H1 (cell line): Measurements from ENCODE around the gene PLAU. TPM values are rescaled to one million over a fixed set of nuclear protein-coding genes. Genes with fewer than 3 reads are reported as not detected.

Source experiments
- CTCF ChIA-PET: fragments of 300-600 bp; sonication (Branson Sonifier 250); formaldehyde crosslinking; loops from one replicate; lab custom pipeline; 2021; ENCODE audit not compliant: partially characterized antibody; lab: Charles Lee
- POLR2A ChIA-PET: fragments of 300-600 bp; sonication (Branson Sonifier 250); formaldehyde crosslinking; loops from one replicate; lab custom pipeline; 2021; ENCODE audit warnings: inconsistent platforms; ENCODE audit not compliant: partially characterized antibody; lab: Charles Lee
- DNase-seq, 2 experiments: peaks; one replicate each; pipeline versions ENCODE4 v3.0.0 to v3.0.0-alpha.2; 2010 to 2022; ENCODE audit warnings: low spot score in 2 of 2, low read depth in 1 of 2, mixed read lengths in 1 of 2
- FAIRE-seq: peaks from 2 replicates; lab custom pipeline; 2011; peaks lifted over from hg19 to GRCh38; lab: Jason Lieb, UNC
- H2AFZ ChIP-seq: 2 replicates; pipeline ENCODE4 v1.8.1; 2012; ENCODE audit warnings: low read length, inconsistent platforms
- H2AK5ac ChIP-seq: 2 replicates; pipeline ENCODE4 v1.6.1; 2013; ENCODE audit warnings: low read depth, low read length
- H2BK120ac ChIP-seq: replicated peaks from 2 replicates; pipeline ENCODE3; 2013; ENCODE audit warnings: low read depth, low read length, inconsistent platforms
- H2BK12ac ChIP-seq: 2 replicates; pipeline ENCODE4 v1.6.1; 2013; ENCODE audit warnings: low read depth, low read length
- H2BK15ac ChIP-seq: 2 replicates; pipeline ENCODE4 v1.6.1; 2013; ENCODE audit warnings: low read length
- H2BK20ac ChIP-seq: 2 replicates; pipeline ENCODE4 v1.6.1; 2013; ENCODE audit warnings: low read length
- H2BK5ac ChIP-seq: 2 replicates; pipeline ENCODE4 v1.6.1; 2013; ENCODE audit warnings: low read depth, low read length
- H3K14ac ChIP-seq: 2 replicates; pipeline ENCODE4 v1.6.1; 2013; ENCODE audit warnings: inconsistent platforms; ENCODE audit not compliant: insufficient read length
- H3K18ac ChIP-seq: 2 replicates; pipeline ENCODE4 v1.6.1; 2013; ENCODE audit warnings: low read length; ENCODE audit errors: extremely low read depth
- H3K23ac ChIP-seq: 2 replicates; pipeline ENCODE4 v1.6.1; 2013; ENCODE audit warnings: inconsistent platforms; ENCODE audit not compliant: insufficient read length
- H3K23me2 ChIP-seq: 2 replicates; pipeline ENCODE4 v1.6.1; 2013; ENCODE audit warnings: low read depth, low read length
- H3K27ac ChIP-seq: 2 replicates; pipeline ENCODE4 v1.6.1; 2011; ENCODE audit warnings: low read depth, low read length, inconsistent platforms
- H3K27me3 ChIP-seq, 4 experiments: replicated peaks in 1 of 4; 1 replicate in 1 of 4; 2 replicates in 3 of 4; pipeline versions ENCODE4 v1.6.1 to v1.8.1; 2011 to 2013; ENCODE audit warnings: low read length in 3 of 4, mild to moderate bottlenecking in 3 of 4, inconsistent platforms in 2 of 4, mixed read lengths in 2 of 4, moderate library complexity in 1 of 4; ENCODE audit not compliant: control insufficient read depth in 3 of 4, insufficient read depth in 3 of 4; ENCODE audit errors: extremely low read depth in 1 of 4
- H3K36me3 ChIP-seq, 4 experiments: 2 replicates each; pipeline versions ENCODE4 v1.6.1 to v1.8.1; 2011 to 2013; ENCODE audit warnings: mild to moderate bottlenecking in 4 of 4, low read length in 3 of 4, moderate library complexity in 2 of 4, control low read depth in 1 of 4, inconsistent platforms in 1 of 4; ENCODE audit not compliant: insufficient read depth in 4 of 4, control insufficient read depth in 2 of 4
- H3K4ac ChIP-seq: replicated peaks from 2 replicates; pipeline ENCODE3; 2013; ENCODE audit warnings: low read length, low read depth, mixed read lengths, inconsistent platforms; ENCODE audit not compliant: insufficient read length
- H3K4me1 ChIP-seq, 4 experiments: replicated peaks in 1 of 4; 1 replicate in 1 of 4; 2 replicates in 3 of 4; pipeline versions ENCODE4 v1.6.1 to v1.8.1; 2011 to 2013; ENCODE audit warnings: low read length in 3 of 4, inconsistent platforms in 2 of 4, mixed read lengths in 1 of 4; ENCODE audit not compliant: insufficient read depth in 4 of 4, control insufficient read depth in 3 of 4
- H3K4me2 ChIP-seq, 2 experiments: 2 replicates each; pipeline versions ENCODE4 v1.6.1 to v1.8.1; 2011 to 2013; ENCODE audit warnings: low read depth in 2 of 2, low read length in 2 of 2, control low read depth in 1 of 2, inconsistent platforms in 1 of 2, mild to moderate bottlenecking in 1 of 2; ENCODE audit not compliant: insufficient read depth in 1 of 2
- H3K4me3 ChIP-seq, 4 experiments: fragments of 200-600, 300-600 bp in 1 of 4; sonication (generic), shearing (Covaris generic), sonication (Bioruptor Twin) in 1 of 4; 2 replicates each; pipeline versions ENCODE4 v1.5.1 to v1.8.1; 2011 to 2016; ENCODE audit warnings: low read length in 4 of 4, low read depth in 3 of 4, control low read depth in 2 of 4, inconsistent platforms in 2 of 4, mild to moderate bottlenecking in 2 of 4, mixed read lengths in 1 of 4, moderate library complexity in 1 of 4; ENCODE audit not compliant: insufficient read depth in 2 of 4; ENCODE audit errors: extremely low read depth in 1 of 4
- H3K56ac ChIP-seq: replicated peaks from 2 replicates; pipeline ENCODE3; 2013; ENCODE audit warnings: low read depth, mild to moderate bottlenecking, mixed read lengths, low read length, inconsistent platforms; ENCODE audit not compliant: insufficient read length
- H3K79me1 ChIP-seq: 2 replicates; pipeline ENCODE4 v1.6.1; 2013; ENCODE audit warnings: low read depth, low read length, control low read depth
- H3K79me2 ChIP-seq, 2 experiments: 2 replicates each; pipeline versions ENCODE4 v1.6.1 to v1.8.1; 2012 to 2013; ENCODE audit warnings: low read length in 2 of 2, mild to moderate bottlenecking in 2 of 2, inconsistent platforms in 1 of 2; ENCODE audit not compliant: insufficient read depth in 2 of 2, control insufficient read depth in 1 of 2
- H3K9ac ChIP-seq, 4 experiments: replicated peaks in 1 of 4; 1 replicate in 1 of 4; 2 replicates in 3 of 4; pipeline versions ENCODE4 v1.6.1 to v1.8.1; 2011 to 2013; ENCODE audit warnings: low read depth in 3 of 4, low read length in 3 of 4, control low read depth in 2 of 4, mild to moderate bottlenecking in 2 of 4, moderate library complexity in 2 of 4, inconsistent platforms in 1 of 4; ENCODE audit errors: extremely low read depth in 1 of 4
- H3K9me3 ChIP-seq, 2 experiments: 2 replicates each; pipeline versions ENCODE4 v1.6.1 to v1.8.1; 2012 to 2013; ENCODE audit warnings: mild to moderate bottlenecking in 2 of 2, moderate library complexity in 2 of 2, control low read depth in 1 of 2, inconsistent platforms in 1 of 2, low read depth in 1 of 2, low read length in 1 of 2, mixed read lengths in 1 of 2; ENCODE audit not compliant: insufficient read depth in 2 of 2
- H4K20me1 ChIP-seq, 2 experiments: replicated peaks in 1 of 2; 2 replicates each; pipeline versions ENCODE3 to v1.8.1; 2011 to 2013; ENCODE audit warnings: inconsistent platforms in 2 of 2, low read length in 2 of 2, mild to moderate bottlenecking in 1 of 2; ENCODE audit not compliant: insufficient read depth in 2 of 2, control insufficient read depth in 1 of 2
- H4K5ac ChIP-seq: 2 replicates; pipeline ENCODE4 v1.6.1; 2013; ENCODE audit warnings: low read length, low read depth, mixed read lengths, inconsistent platforms; ENCODE audit not compliant: insufficient read length
- H4K8ac ChIP-seq: 2 replicates; pipeline ENCODE4 v1.8.0; 2013; ENCODE audit warnings: mild to moderate bottlenecking, moderate library complexity, low read length, inconsistent platforms; ENCODE audit not compliant: insufficient read depth; ENCODE audit errors: extremely low read depth
- H4K91ac ChIP-seq: replicated peaks from 2 replicates; pipeline ENCODE3; 2013; ENCODE audit warnings: low read length, mixed read lengths, inconsistent platforms; ENCODE audit not compliant: insufficient read length
- ASH2L ChIP-seq: fragments of 200-600, 300-600 bp; sonication (generic); IDR thresholded peaks from one replicate; pipeline ENCODE4 v1.7.1; 2017; ENCODE audit warnings: low read length
- CBX5 ChIP-seq: fragments of 300-800, 300-1000 bp; sonication (generic); IDR thresholded peaks from 2 replicates; pipeline ENCODE4 v1.7.1; 2016; ENCODE audit warnings: antibody characterized with exemption, low read length, low read depth
- CREB1 ChIP-seq: IDR thresholded peaks from 2 replicates; pipeline ENCODE4 v1.6.1; 2012; ENCODE audit warnings: inconsistent platforms
- CTCF ChIP-seq, 3 experiments: IDR thresholded peaks; 1 replicate in 2 of 3; 2 replicates in 1 of 3; pipeline versions ENCODE4 v1.5.1 to v1.6.1; 2011; ENCODE audit warnings: low read length in 3 of 3, mild to moderate bottlenecking in 3 of 3, inconsistent platforms in 2 of 3, low read depth in 1 of 3, moderate library complexity in 1 of 3; ENCODE audit not compliant: insufficient read depth in 1 of 3; ENCODE audit errors: control extremely low read depth in 1 of 3
- GTF2F1 ChIP-seq: IDR thresholded peaks from 2 replicates; pipeline ENCODE4 v1.6.1; 2012; ENCODE audit warnings: low read depth, low read length, improper control_type of control experiment, borderline replicate concordance
- JUND ChIP-seq: IDR thresholded peaks from 2 replicates; pipeline ENCODE4 v1.6.1; 2011; ENCODE audit warnings: mild to moderate bottlenecking, improper control_type of control experiment, low read length
- NRF1 ChIP-seq: IDR thresholded peaks from 2 replicates; pipeline ENCODE4 v1.6.1; 2011; ENCODE audit warnings: mild to moderate bottlenecking, low read depth, low read length, improper control_type of control experiment
- PHF8 ChIP-seq: fragments of 200-600 bp; sonication (generic); conservative IDR thresholded peaks from 2 replicates; pipeline ENCODE4 v1.7.1; 2012; ENCODE audit warnings: low read depth, mild to moderate bottlenecking, inconsistent platforms, low read length, moderate library complexity
- WGBS, 2 experiments: shearing (Covaris generic) in 1 of 2; methylation state at CpG; one replicate each; pipeline versions ENCODE4 v1.1.6 to v1.1.7; 2013 to 2015; ENCODE audit warnings: low lambda C conversion rate in 2 of 2, mixed read lengths in 2 of 2, inconsistent platforms in 1 of 2, low coverage in 1 of 2, missing lambda C conversion rate in 1 of 2; ENCODE audit not compliant: insufficient replicate concordance in 2 of 2, insufficient coverage in 1 of 2, insufficient read length in 1 of 2; ENCODE audit errors: extremely low coverage in 1 of 2, missing lambda C conversion rate in 1 of 2; 5-methylcytosine and 5-hydroxymethylcytosine counted together
- polyA plus RNA-seq, 7 experiments: library from polyadenylated mRNA; depleted of rRNA in 3 of 7; stranded (reverse) in 5 of 7; unstranded in 2 of 7; fragments of >200 nt in 5 of 7; fragments of 200-250 nt in 2 of 7; gene quantifications; 1 replicate in 5 of 7; 2 replicates in 1 of 7; 4 replicates in 1 of 7; pipeline versions ENCODE4 v1.2.1 to v1.2.3, GENCODE V29; 2011 to 2013; ENCODE audit warnings: missing spikeins in 2 of 7, mixed read lengths in 2 of 7
- total RNA-seq: library from RNA; stranded (reverse); fragmentation: NEBNext Ultra II Directional; extraction: Animal tissue kit (Norgen Biotek cat#: 25700); gene quantifications from 2 replicates; pipeline ENCODE4 v1.2.1, GENCODE V29; 2021
- TF ChIP-seq, protein P1 (sequence below): IDR thresholded peaks from 2 replicates; pipeline ENCODE4 v1.6.1; 2011; ENCODE audit warnings: low read length, improper control_type of control experiment

PLAU gene
- total and polyA plus RNA-seq, 2 of the 8 experiments (the other 6 are each of a cell fraction or from before 2014, with no cell fraction given): 16.2 to 26.1 TPM

GRCh38 chr10:73867126-73867807 lies 43.7 kb upstream of the PLAU start:
- H3K23me2 ChIP-seq: no peaks in the 10 kb centered on the region
- WGBS, 2 experiments: 79% methylated on average over 10 of the region's 10 CpGs; no CpG with 5 or more reads in 1 of the 2 experiments
- CTCF ChIA-PET: interaction anchor here (0.6 to 18.1 kb wide), 12 partner anchors 11 to 206 kb away, joined by 3 to 243 read pairs (median 3); partner anchors contain the start of gene CAMK2G
- no peak for TF ChIP-seq JUND
- TF ChIP-seq NRF1: no peak
- TF ChIP-seq CBX5: no peak
- peak in 2 of 3 experiments; percentile 24 to 33; a peak in 3 of 4 replicates for TF ChIP-seq CTCF (IDR thresholded peaks at IDR 0.05; ENCODE audit: control extremely low read depth in 1 of 3, insufficient read depth in 1 of 3, low read depth in 1 of 3, low read length in 3 of 3)
- TF ChIP-seq CREB1: no peak
- TF ChIP-seq ASH2L: no peak
- no peak for TF ChIP-seq GTF2F1
- no peak for TF ChIP-seq PHF8
- TF ChIP-seq, protein P1, sequence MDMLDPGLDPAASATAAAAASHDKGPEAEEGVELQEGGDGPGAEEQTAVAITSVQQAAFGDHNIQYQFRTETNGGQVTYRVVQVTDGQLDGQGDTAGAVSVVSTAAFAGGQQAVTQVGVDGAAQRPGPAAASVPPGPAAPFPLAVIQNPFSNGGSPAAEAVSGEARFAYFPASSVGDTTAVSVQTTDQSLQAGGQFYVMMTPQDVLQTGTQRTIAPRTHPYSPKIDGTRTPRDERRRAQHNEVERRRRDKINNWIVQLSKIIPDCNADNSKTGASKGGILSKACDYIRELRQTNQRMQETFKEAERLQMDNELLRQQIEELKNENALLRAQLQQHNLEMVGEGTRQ: no peak

More at GRCh38 chr10:73867126-73867807, 43.7 kb upstream of the PLAU start:
- Histone ChIP-seq H3K9me3 (no peaks in the 10 kb centered on the region), H3K27ac (no peak overlapping the region; the same call in 1 of the 2 replicates), H3K4ac (no peak overlapping the region), H4K20me1 (peaks cover 11 to 42% of the 10 kb centered on the region in 2 experiments), H2BK5ac (no peak overlapping the region), H3K18ac (no peak overlapping the region), H3K36me3 (peaks cover 4 to 32% (median 14%) of the 10 kb centered on the region in 4 experiments; a peak in 6 of 8 replicates), H4K91ac (no peak overlapping the region), H3K27me3 (no peaks in the 10 kb centered on the region), H2BK120ac (no peak overlapping the region), H2AFZ (no peak overlapping the region), H3K79me2 (peaks cover 0 to 56% of the 10 kb centered on the region in 2 experiments; a peak in 3 of 4 replicates), H3K56ac (no peak overlapping the region), H3K9ac (no peak overlapping the region), H3K4me1 (peaks cover 0 to 9% (median 4%) of the 10 kb centered on the region in 4 experiments; a peak in 6 of 7 replicates), H4K8ac (no peak overlapping the region), H3K4me2 (no peak overlapping the region), H2BK12ac (no peak overlapping the region), H2AK5ac (no peak overlapping the region), H2BK15ac (no peak overlapping the region), H3K4me3 (no peak overlapping the region), H3K23ac (no peak overlapping the region), H3K79me1 (peaks cover 28% of the 10 kb centered on the region), H2BK20ac (no peak overlapping the region), H4K5ac (no peak overlapping the region), H3K14ac (no peak overlapping the region)
- POLR2A ChIA-PET: interaction anchor here (0.6 to 4.2 kb wide), 8 partner anchors 8 to 289 kb away, joined by 3 to 17 read pairs (median 4); partner anchors contain the start of gene PLAU
- FAIRE-seq: no peak
- DNase-seq: no peak
